Hypothalamus (tissue), 51 donors: ENCODE data around the gene LRRC8D.
A peak's percentile ranks its signal among the peaks of the same experiment; 100 is the strongest.
"Not testable (repeated sequence)": the region's sequence is repeated elsewhere in the genome, so short reads cannot be mapped to it uniquely, and the experiment has no call there.

Source experiments
- DNase-seq, 51 donors: peaks; one replicate each; lab custom pipeline; 2025; lab: John Stamatoyannopoulos, UW

The LRRC8D gene

DNA sequence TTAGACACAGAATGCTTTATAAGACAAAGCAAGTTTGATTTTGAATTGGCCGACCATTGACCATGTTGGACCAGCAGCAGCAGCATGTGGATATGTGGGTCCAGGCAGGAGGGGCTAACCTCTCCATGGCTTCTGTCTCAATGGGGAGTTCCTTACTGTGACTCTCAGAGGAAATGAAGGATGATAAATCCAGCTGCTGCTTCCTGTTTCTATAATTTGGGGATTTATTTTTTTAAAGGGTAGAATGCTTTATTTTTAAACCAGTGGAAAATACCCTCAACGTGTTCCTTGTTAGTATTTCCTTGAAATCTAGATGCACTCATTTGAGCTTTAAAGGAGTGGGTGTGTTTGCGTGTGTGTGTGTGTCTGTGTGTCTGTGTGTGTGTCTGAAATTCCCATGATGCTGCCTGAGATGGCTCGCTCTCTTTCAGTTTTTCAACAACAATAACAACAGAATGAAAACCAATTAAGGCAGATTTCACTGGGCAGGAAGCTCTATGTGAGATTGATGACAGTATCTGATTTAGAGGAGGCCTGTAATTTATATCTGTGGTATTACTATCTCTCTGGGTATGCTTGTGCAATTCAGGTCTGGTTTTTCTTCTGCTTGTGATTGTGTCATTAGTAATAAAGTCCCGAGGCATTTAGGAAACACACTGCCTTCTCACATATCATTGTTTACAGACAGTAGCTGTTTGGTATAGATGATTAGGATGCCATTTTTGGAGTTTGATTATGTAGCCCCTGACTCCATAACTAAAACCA, 88.0 kb downstream of the LRRC8D start:
- DNase-seq = peak in 1 of 51 donors; percentile 12

DNA sequence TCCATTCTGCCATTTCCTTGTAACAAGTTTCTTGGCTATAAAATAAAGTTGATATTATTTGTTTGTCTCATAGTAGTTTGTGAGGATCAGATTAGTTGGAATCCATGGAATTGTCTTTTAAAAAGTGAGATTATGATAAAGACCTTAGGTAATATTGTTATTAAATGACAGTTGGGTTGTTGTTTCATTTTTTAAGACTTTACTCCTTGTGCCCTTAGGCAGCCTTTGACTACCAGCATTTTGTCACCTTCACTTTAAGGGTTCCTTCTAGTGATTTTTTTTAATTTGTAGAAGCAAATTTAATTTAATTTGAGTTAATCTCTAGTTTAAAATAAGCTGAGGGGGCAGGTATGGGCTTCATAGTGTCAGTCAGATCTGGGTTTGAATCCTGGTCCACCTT, 89.4 kb downstream of the LRRC8D start:
- DNase-seq = no peak

DNA sequence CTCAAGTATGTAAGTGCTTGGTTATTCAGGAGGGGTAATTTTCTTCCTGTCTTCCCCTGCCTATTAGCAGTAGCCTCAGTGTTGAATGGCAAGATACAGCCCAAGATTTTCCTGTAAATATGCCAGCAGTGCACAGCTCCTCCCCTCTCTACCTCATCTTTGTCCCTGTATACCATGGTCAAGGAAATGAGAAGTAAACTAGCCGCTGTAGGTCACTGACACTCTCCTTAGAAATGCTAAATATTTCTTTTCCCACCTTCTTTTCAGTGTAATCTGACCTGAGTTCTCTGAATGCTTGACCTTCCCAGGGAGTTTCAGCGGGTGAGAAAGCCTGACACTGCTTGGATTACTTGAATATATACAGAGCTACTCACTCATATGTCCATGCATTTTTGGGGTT, 89.9 kb downstream of the LRRC8D start:
- DNase-seq = no peak

DNA sequence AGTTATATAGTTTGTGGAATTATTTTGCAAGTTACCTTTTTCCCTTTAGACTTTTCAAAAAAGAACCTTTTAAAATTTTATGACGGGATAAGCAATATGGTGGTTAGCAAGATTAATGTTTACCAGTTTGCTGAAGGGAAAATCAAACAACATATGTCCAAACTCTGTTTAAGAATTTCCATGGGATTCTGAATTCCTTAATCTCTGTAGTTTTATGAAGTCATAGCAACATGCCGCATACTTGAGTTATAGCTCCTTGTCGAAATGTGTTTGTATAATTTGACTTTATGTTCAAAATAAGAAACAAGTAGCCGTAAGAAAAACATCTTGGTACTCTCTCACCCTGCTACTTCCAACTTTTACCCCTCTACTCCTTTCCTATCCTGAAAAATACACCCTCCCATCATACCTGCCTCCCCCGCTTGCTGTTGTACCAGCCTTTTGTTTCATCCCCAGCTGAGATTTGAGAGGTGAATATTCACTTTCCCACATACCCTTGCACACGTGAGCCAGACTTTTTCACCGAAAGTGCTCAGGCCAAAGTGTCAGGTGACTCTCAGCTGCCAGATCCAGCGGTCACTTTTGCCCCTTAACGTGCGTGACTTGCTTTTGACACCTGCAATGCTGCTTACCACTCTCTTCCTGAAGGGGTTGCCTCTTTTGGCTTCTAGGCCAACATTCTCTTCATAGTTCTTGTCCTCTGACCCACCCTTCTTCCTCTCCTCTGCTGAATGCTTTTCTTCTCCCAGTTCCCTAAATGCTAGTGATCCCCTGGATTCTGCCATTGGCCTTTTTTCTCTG, 90.6 kb downstream of the LRRC8D start:
- DNase-seq = no peak

DNA sequence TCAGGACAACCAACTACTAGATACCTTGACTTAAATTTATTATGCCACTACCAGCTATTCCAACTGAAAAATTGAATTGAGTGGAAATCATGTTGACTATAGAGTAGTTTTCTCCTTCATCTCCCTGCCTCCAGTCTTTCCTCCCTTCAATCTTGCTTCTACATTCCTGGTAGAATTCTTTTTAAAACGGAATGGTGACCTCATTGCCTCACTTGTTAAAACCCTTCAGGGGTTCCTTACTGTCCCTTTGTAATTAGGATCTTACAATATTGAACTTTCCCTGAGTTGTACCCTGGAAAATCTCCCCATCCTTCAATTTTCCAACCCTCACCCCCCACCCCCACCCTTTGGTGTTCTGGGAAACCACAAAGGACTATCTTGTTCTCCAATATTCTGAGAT, 91.2 kb downstream of the LRRC8D start:
- no peak for DNase-seq

DNA sequence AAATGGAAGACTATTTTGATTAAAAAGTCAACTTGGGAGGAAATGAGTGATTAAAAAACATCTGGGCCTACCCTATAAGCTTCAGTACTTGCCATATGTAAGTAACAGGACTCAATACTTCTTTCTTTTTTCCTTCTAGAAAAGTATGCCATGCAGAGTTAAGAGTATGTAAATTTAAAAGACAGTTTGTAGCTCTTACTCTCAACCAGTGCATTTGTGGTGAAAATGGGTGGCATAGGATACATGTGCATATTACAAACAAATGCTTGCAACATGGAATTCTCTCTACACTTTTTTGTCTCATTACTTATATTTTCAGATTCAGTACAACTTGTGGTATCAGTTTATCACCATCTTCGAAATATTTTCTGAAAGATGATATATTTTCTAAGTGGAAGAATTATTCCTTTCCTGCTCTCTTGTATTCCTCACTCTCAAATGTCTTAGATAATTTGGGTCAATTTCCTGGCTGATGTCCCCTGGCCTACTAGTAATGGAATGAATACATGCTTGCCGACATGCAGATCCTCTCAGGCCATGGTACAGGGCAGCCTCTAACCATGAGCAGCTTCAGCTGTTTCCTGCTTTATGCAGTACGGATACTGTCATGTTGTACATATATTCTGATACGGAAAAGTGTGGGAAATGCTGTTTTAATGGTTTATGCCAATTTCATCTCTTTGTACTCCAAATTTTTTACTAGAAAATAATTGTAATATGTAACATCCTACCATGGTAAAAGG, 92.7 kb downstream of the LRRC8D start:
- no peak for DNase-seq

DNA sequence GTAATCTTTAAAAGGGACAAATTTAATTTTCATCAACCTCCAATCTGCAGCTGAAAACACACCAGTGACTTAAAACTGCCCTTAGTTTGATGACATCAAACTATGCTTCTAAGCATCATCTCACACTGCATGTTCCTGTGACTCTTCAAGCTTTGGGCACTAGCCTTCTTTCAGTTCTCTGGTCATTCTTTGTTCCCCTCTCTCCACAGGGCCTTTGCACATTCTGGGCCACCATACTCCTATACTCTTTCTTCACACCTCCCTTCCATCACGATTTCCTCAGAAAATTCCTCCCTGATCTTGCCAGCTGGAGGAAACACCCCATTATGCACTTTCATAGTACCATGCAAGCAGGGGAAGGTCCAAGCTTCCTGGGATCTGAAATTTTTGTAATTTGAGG, 96.5 kb downstream of the LRRC8D start:
- DNase-seq = no peak

DNA sequence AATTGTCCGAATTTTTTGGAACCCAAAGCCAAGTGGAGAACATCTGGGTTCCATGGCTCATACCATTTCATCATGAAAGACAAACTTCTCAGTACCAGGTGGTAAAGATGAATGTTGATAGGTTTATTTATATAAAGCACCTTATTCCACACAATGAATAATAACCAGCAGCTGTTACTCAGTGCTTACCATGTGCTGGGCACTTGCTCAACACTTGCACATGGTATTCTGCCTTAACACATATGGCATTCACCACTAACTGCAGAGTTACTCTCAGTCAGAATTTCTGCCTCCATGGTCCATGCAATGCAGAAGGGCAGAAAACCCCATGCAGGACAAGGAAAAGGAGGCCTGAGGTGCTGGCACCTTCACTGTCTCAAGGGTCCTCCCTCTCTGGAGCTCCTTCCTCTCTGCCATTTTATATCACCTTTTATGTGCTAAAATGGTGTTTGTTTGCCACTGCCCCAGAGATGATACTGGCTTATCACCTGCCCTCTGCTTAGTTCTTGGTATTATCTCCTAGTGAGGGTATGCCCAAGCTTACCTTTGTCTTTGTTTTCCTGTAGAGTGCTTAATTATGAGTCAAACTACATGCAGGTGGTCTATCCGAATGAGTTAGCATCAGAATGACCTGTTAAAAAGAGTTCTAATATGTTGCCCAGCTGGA, 97.4 kb downstream of the LRRC8D start:
- DNase-seq = no peak

DNA sequence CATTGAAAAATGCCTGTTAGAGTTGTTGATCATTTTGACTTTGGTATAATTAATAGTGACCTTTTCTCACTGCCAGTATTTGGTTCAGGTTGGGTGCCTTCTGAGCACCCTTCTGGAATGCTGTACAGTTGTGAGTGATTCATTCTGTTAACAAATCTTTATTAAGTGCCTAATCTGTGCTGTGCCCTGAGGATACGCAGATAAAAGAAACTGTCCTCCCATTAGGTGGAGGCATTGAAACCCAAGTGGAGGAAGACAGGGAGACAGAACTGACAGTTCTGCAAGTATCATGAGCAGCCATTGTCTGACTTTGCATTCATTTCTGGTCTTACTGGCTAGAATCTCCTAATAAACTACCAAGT, 97.9 kb downstream of the LRRC8D start:
- DNase-seq = no peak

DNA sequence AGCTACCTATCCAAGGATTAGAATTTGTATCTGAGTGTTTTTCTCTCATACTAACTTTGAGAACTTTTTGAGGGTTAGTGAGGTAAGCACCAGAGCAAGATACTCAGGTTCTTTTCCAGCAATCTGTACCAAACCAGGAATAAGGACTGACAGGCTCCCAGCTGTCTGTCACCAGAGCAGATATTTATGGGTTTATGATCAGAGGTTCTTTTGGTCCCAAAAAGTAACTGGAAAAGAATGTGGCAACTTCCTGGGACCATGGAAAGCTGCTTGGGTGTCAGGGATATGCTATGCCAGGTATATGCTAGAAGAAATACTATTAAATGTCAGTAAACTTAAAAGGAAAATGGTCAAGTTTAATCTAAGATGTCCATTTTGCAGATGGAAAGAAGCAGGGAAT, 98.3 kb downstream of the LRRC8D start:
- no peak for DNase-seq

DNA sequence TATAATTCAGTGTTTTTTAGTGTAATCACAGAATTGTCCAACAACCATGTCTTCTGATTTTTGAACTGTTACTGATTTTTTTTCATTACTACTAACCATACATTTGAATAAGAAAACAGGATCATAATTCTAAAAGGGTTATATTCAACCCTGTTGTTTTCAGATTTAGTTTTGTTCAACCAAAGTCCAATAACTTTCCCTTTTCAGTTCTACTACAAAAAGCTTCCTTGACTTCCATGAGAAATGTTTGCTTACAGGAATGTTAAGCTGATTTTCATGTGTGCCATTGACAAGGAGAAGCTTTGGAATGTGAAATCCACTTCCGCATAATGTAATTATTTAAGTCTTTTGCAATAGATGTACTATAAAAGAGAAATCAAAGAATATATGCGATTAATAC, 102.1 kb downstream of the LRRC8D start:
- no peak for DNase-seq

DNA sequence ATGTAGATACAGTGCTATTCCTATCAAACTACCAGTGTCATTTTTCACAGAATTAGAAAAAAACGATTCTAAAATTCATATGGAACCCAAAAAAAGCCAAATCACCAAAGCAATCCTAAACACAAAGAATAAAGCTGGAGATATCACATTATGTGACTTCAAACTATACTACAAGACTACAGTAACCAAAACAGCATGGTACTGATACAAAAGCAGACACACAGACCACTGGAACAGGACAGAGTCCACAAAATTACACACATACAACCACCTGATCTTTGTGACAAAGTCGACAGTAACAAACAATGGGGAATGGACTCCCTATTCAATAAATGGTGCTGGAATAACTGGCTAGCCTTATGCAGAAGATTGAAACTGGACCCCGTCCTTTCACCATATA, 102.7 kb downstream of the LRRC8D start:
- DNase-seq = no peak

DNA sequence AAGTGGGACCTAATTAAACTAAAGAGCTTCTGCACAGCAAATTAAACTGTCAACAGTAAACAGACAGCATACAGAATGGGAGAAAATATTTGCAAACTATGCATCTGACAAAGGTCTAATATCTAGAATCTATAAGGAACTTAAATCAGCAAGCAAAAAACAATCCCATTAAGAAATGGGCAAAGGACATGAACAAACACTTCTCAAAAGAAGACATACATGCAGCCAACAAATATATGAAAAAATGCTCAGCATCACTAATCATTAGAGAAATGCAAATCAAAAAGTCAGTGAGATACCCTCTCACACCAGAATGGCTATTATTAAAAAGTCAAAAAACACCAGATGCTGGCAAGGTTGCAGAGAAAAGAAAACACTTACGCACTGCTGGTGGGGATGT, 103.2 kb downstream of the LRRC8D start:
- DNase-seq = not testable (repeated sequence)

DNA sequence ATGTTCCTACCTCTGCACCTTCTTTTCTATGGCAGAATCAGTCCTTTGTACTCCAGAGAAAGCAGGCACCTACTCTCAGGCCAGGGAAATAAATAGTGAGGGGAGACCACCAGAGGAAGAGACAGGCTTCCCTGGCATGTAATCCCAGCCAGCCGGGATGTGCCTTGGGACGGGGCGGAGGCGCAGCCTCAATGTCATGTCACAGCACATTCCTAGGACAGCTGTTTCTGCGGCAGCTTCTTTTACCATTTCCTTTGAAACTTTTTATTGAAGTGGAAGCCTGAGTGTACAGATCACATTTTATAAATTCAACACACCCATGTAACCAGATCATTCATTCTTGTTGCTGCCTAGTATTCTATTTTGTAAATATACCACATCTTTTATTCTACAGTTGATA, 106.2 kb downstream of the LRRC8D start:
- DNase-seq = no peak

DNA sequence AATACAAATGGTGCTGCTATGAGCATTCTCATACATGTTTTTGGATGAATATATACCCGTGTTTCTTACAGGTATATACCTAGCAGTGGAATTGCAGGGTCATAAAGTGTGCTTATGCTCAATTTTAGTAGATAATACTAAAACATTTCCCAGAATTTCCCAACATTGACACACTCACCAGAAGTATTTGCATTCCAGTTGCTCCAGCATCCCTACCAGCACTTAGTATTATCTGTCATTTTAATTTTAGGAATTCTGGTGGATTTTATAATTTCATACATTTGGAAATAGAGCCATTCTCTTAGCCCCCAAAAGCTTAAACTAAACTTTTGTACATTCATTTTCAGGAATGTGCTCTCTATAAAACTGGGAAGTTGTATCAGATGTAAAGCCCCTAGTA, 106.6 kb downstream of the LRRC8D start:
- DNase-seq = no peak

DNA sequence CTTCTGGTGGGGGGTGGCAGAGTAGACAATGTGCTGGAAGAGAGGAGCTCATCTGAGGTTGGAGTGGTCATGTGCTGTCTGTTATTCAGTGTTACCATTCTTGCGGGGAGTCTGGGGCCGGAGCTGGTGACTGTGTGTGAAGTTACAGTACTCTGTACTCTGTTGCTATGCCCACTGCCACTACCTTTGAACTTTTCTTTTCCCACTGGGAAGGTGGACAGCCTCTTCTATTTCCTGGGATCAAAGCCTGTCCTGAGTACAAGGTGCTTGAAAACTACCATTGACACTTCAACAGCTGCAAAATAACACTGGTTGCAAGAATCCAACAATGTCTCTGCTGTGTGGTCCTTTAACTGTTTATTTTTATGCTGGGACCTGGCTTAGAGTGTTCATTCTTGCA, 107.7 kb downstream of the LRRC8D start:
- DNase-seq = no peak

DNA sequence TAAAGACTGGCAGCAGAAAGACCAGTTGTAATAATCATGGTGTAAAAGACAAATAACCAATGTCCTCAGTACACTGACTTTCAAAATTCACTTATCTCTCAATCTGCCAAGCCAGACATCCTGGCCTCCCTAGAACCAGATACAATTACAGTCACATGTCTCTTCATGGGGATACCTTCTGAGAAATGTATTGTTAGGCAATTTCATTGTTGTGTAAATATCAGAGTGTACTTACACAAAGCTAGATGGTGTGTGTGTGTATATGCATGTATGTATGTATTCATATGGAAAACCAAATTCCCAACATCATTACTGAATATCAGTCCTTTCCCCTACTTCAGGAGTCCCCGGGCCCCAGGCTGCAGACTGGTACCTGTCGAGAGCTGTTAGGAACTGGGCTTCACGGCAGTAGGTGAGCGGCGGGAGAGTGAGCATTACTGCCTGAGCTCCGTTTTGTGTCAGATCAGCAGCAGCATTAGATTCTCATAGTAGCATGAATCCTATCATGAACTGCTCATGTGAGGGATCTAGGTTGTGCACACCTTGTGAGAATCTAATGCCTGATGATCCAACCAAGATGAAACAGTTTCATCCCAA, 108.7 kb downstream of the LRRC8D start:
- DNase-seq = no peak

DNA sequence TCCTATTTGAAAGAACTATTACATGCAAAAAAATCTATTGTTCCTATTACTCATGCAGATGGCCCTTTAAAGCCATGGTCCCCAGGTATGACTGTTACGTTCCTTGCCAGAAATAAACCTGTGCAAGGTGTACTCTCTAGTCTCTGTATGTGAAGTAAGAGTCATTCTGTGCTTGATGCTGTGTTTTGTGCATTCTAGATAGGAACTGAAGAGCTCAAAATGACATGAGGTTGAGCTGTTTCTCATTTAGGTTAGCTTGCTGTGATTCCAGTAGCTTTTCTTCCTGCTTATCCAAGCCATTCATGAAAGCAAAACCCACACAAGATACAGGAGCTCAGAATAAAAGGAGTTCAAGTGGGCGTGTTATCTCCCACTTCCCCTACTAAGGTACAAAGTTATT, 109.7 kb downstream of the LRRC8D start:
- DNase-seq = peak in 1 of 51 donors; percentile 48

DNA sequence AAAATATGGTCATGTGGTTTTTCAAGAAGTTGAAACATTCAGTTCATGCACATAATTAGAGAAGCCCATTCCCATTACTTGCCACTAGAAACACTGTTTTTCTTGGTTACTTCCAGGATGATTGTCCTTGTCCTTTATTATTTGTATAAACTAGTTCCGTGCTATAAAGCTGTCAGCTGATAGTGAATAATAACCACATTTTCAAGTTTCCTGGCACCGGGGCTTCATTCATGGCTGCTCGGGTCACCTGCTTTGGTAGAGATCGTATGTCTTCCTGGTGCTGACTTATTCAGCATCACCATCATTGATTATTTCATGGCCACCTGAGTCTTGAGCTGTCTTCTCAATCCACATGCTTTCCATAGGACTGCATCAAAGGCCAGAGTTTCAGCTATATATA, 111.1 kb downstream of the LRRC8D start:
- DNase-seq = no peak

DNA sequence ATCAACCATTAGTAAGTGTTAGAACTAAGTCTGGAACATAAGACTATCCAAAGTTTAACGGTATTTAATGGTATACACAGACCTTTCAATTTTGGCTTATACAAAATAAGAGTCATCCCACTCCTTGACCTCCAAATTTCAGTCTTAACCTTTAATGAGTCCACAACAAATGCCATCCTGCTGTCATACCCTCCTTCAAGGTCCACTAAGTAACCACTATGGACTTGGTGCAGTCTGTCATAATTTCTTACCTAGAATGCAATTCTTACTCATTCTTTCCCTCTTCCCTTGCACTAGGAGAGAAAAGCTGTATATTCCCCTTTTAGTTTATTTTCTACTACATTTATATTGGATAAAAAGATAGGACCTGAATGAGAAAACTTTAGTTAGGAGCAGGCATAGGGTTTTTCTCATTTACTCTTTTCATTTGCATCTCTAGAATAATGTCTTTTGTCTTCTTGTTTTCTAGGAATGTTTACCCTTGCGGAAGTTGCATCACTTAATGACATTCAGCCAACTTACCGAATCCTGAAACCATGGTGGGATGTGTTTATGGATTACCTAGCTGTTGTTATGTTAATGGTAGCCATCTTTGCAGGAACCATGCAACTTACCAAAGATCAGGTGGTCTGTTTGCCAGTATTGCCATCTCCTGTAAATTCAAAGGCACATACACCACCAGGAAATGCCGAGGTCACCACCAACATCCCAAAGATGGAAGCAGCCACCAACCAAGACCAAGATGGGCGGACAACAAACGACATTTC, 111.9 kb downstream of the LRRC8D start:
- no peak for DNase-seq
